ENCODE data around the gene STK24. TPM values are rescaled to one million over a fixed set of nuclear protein-coding genes. Genes with fewer than 3 reads are reported as not detected.

Gene STK24
- total RNA-seq, 1 donor from 2014 or later, result 113 TPM

- DNase-seq (ENCODE audit: low spot score), result no peak
Observed at GRCh38 chr13:98473788-98474144, 103.1 kb downstream of the STK24 start.

- no peak for DNase-seq (ENCODE audit: low spot score)
Observed at GRCh38 chr13:98473135-98473787, 103.6 kb downstream of the STK24 start.

- DNase-seq (ENCODE audit: low spot score), result peak; percentile 50
Observed at GRCh38 chr13:98471934-98472333, 105.0 kb downstream of the STK24 start.

- DNase-seq (ENCODE audit: low spot score), result no peak
Observed at GRCh38 chr13:98470920-98471319, 106.0 kb downstream of the STK24 start.

GRCh38 chr13:98468929-98469328, 108.0 kb downstream of the STK24 start:
- DNase-seq (ENCODE audit: low spot score), result no peak

GRCh38 chr13:98468361-98468760, 108.5 kb downstream of the STK24 start:
- no peak for DNase-seq (ENCODE audit: low spot score)

GRCh38 chr13:98467263-98467985, 109.5 kb downstream of the STK24 start:
- no peak for DNase-seq (ENCODE audit: low spot score)

- no peak for DNase-seq (ENCODE audit: low spot score)
Observed at GRCh38 chr13:98466634-98467236, 110.2 kb downstream of the STK24 start.

GRCh38 chr13:98462946-98463345, 114.0 kb downstream of the STK24 start:
- no peak for DNase-seq (ENCODE audit: low spot score)

GRCh38 chr13:98462241-98462882, 114.5 kb downstream of the STK24 start:
- no peak for DNase-seq (ENCODE audit: low spot score)

- no peak for DNase-seq (ENCODE audit: low spot score)
Observed at GRCh38 chr13:98461486-98462240, 115.2 kb downstream of the STK24 start.

GRCh38 chr13:98460516-98460915, 116.4 kb downstream of the STK24 start:
- DNase-seq (ENCODE audit: low spot score), result no peak

- no peak for DNase-seq (ENCODE audit: low spot score)
Observed at GRCh38 chr13:98459721-98460370, 117.1 kb downstream of the STK24 start.

GRCh38 chr13:98459171-98459681, 117.7 kb downstream of the STK24 start:
- no peak for DNase-seq (ENCODE audit: low spot score)

GRCh38 chr13:98458431-98458830, 118.5 kb downstream of the STK24 start:
- no peak for DNase-seq (ENCODE audit: low spot score)

GRCh38 chr13:98457053-98457452, 119.9 kb downstream of the STK24 start:
- no peak for DNase-seq (ENCODE audit: low spot score)

- DNase-seq (ENCODE audit: low spot score), result no peak
Observed at GRCh38 chr13:98456413-98456845, 120.5 kb downstream of the STK24 start.

GRCh38 chr13:98454389-98454881, 122.5 kb downstream of the STK24 start:
- DNase-seq (ENCODE audit: low spot score), result peak; percentile 34

- no peak for DNase-seq (ENCODE audit: low spot score)
Observed at GRCh38 chr13:98452851-98453843, 123.8 kb downstream of the STK24 start.
